Skin epidermis (tissue), 12 donors: Measurements from ENCODE around the gene MTCH2.

Experiments
- H3K27ac ChIP-seq, 21 experiments: fragments of 200-600 bp; sonication (generic) in 11 of 21; one replicate each; pipeline ENCODE4 v1.5.0; 2020; ENCODE audit warnings: mild to moderate bottlenecking in 3 of 21, inconsistent platforms in 2 of 21, moderate library complexity in 2 of 21
- H3K4me3 ChIP-seq, 7 experiments: fragments of 200-600 bp; sonication (generic) in 2 of 7; one replicate each; pipeline ENCODE4 v1.5.0; 2020; ENCODE audit warnings: inconsistent platforms in 2 of 7, mild to moderate bottlenecking in 2 of 7, moderate library complexity in 1 of 7

Gene MTCH2

DNA sequence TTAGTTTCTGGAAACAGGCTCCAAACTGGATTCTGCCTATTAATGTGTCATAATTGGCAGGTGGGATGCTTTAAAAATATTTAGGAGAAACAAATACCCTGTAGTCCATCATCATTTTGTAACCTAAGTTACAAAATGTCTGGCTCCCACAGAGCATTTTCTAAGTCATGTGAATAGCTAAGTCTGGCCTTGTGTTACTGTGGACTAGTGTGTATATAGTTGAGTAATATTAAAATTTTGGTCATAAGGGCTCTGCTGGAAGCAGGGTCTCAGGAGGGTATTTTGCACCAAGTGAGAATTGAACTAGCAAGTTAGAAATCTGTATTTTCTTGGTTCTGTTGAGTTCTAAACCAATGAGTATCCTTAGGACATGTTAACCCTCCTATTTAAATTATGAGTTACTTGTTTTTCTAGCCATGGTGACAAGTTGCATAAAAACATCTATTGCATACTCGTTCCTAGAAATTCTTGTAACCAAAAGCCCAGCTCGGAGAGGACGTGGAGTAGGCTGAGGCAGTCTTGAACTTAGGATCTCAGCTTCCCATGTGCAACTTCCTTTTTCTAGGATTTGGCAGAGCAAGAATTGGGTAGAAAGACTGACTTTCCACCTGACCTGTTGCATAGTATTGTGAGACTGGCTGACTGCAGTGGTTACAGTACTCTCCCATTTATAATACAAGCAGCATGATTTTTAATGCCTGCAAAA lies 71.6 kb downstream of the MTCH2 start:
- H3K27ac ChIP-seq = peak overlapping the region in 1 of 21 experiments; percentile 12
- H3K4me3 ChIP-seq = no peak overlapping the region

DNA sequence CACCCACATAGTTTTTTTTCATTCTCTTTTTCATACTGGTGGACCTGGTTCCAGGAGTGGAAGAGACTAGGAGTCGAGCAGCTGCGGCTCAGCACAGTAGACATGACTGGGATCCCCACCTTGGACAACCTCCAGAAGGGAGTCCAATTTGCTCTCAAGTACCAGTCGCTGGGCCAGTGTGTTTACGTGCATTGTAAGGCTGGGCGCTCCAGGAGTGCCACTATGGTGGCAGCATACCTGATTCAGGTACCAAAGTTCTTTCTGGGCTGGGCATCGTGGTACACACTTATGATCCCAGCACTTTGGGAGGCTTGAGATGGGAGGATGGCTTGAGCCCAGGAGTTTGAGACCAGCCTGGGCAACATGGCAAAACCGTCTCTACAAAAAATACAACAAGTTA lies 72.7 kb downstream of the MTCH2 start:
- Histone ChIP-seq H3K27ac (no peak overlapping the region), H3K4me3 (no peak overlapping the region)
